C4-2B (cell line): Measurements from ENCODE around the gene FANK1.

Source experiments
- CTCF ChIP-seq: fragments of 450-650 bp; conservative IDR thresholded peaks from 2 replicates; pipeline ENCODE4 v1.5.1; 2017; ENCODE audit warnings: mild to moderate bottlenecking
- ZFX ChIP-seq: fragments of 450-650 bp; IDR thresholded peaks from 2 replicates; pipeline ENCODE4 v1.6.1; 2017

- TF ChIP-seq CTCF (no peak), ZFX (no peak)
These were observed 89.3 kb downstream of the FANK1 start for GRCh38 chr10:125985557-125986240.
